CD4-positive, alpha-beta memory T cell (primary cell): ENCODE data around the gene TIGD7. TPM values are rescaled to one million over a fixed set of nuclear protein-coding genes. Genes with fewer than 3 reads are reported as not detected.
A peak's percentile ranks its signal among the peaks of the same experiment; 100 is the strongest.
"Not testable (repeated sequence)": the region's sequence is repeated elsewhere in the genome, so short reads cannot be mapped to it uniquely, and the experiment has no call there.

Experiments used
- CTCF ChIA-PET: fragments of 350-600 bp; sonication (Branson Sonifier 250); formaldehyde crosslinking; loops from one replicate; lab custom pipeline; 2021; ENCODE audit warnings: inconsistent platforms; ENCODE audit not compliant: partially characterized antibody; lab: Charles Lee
- POLR2A ChIA-PET: fragments of 350-600 bp; sonication (Branson Sonifier 250); formaldehyde crosslinking; loops from one replicate; lab custom pipeline; 2021; ENCODE audit not compliant: partially characterized antibody; lab: Charles Lee
- DNase-seq, 5 donors: peaks; one replicate each; pipeline versions ENCODE4 v3.0.0 to v3.0.0-alpha.2; 2020 to 2022; ENCODE audit warnings: mixed read lengths in 1 of 5
- H3K27ac ChIP-seq: one replicate; pipeline ENCODE4 v1.7.0; 2013; ENCODE audit warnings: low read depth, low read length
- H3K27me3 ChIP-seq: 2 replicates; pipeline ENCODE4 v1.7.0; 2013; ENCODE audit warnings: mild to moderate bottlenecking, low read length, moderate library complexity; ENCODE audit not compliant: insufficient read depth
- H3K36me3 ChIP-seq: 2 replicates; pipeline ENCODE4 v1.7.0; 2013; ENCODE audit warnings: mild to moderate bottlenecking, low read length, moderate library complexity; ENCODE audit not compliant: insufficient read depth
- H3K4me1 ChIP-seq: 2 replicates; pipeline ENCODE4 v1.7.0; 2013; ENCODE audit warnings: mild to moderate bottlenecking, low read length, moderate library complexity; ENCODE audit not compliant: insufficient read depth
- H3K4me3 ChIP-seq, 2 donors: one replicate each; pipeline ENCODE4 v1.7.0; 2013; ENCODE audit warnings: low read length in 2 of 2, mild to moderate bottlenecking in 1 of 2
- H3K9me3 ChIP-seq, 2 donors: one replicate each; pipeline ENCODE4 v1.7.0; 2013; ENCODE audit warnings: low read length in 2 of 2, control low read depth in 1 of 2; ENCODE audit not compliant: control insufficient read depth in 1 of 2
- H3K27ac Mint-ChIP-seq, 7 donors: one replicate each; pipeline ENCODE4 v1.8.0; 2020 to 2021; ENCODE audit warnings: mixed read lengths in 7 of 7, mild to moderate bottlenecking in 6 of 7, inconsistent platforms in 3 of 7, moderate library complexity in 3 of 7
- H3K27me3 Mint-ChIP-seq, 2 donors: one replicate each; pipeline ENCODE4 v1.8.0; 2020 to 2021; ENCODE audit warnings: mixed read lengths in 2 of 2
- H3K36me3 Mint-ChIP-seq, 2 donors: one replicate each; pipeline ENCODE4 v1.8.0; 2020 to 2021; ENCODE audit warnings: mixed read lengths in 2 of 2, inconsistent platforms in 1 of 2, mild to moderate bottlenecking in 1 of 2
- H3K4me1 Mint-ChIP-seq, 4 donors: one replicate each; pipeline ENCODE4 v1.8.0; 2020 to 2021; ENCODE audit warnings: mixed read lengths in 4 of 4, mild to moderate bottlenecking in 1 of 4
- H3K4me3 Mint-ChIP-seq, 8 donors: one replicate each; pipeline ENCODE4 v1.8.0; 2020 to 2021; ENCODE audit warnings: mixed read lengths in 8 of 8, mild to moderate bottlenecking in 7 of 8, moderate library complexity in 6 of 8, inconsistent platforms in 3 of 8
- H3K9me3 Mint-ChIP-seq, 8 donors: one replicate each; pipeline ENCODE4 v1.8.0; 2020 to 2021; ENCODE audit warnings: mixed read lengths in 8 of 8, mild to moderate bottlenecking in 5 of 8, inconsistent platforms in 3 of 8, moderate library complexity in 1 of 8
- intact Hi-C: fragments of 100-400 bp; cut with micrococcal nuclease; formaldehyde crosslinking; loops from one replicate; pipeline ENCODE4 v1.15.1; 2023
- polyA plus RNA-seq, 2 donors: library from polyadenylated mRNA; unstranded; fragments of 300-500 nt; fragmentation: Illumina TruSeq; gene quantifications; one replicate each; pipeline ENCODE4 v1.2.3, GENCODE V29; 2021
- total RNA-seq, 2 experiments: library from RNA; stranded (reverse); gene quantifications; one replicate each; pipeline ENCODE4 v1.2.3, GENCODE V29; 2021

TIGD7 gene
- total and polyA plus RNA-seq, 4 experiments from 2014 or later = 3.2 to 19.0 (median 8.8) TPM

DNA sequence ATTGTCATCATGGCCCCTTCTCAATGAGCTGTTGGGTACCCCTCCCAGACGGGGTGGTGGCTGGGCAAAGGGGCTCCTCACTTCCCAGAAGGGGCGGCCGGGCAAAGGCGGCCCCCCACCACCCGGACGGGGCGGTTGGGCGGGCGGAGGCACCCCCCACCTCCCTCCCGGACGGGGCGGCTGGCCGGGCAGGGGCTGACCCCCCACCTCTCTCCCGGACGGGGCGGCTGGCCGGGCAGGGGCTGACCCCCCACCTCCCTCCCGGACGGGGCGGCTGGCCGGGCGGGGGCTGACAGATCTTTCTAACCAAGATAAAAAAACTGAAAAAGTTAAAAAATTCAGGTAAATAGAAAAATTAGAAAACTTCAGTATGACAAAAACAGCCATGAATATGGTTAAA is 33.9 kb downstream of the TIGD7 start:
- H3K27me3 ChIP-seq, H3K27me3 Mint-ChIP-seq, CTCF ChIA-PET, DNase-seq, H3K27ac Mint-ChIP-seq, H3K4me1 ChIP-seq, H3K4me3 Mint-ChIP-seq, H3K36me3 ChIP-seq, H3K4me1 Mint-ChIP-seq, H3K9me3 ChIP-seq, H3K27ac ChIP-seq, POLR2A ChIA-PET, intact Hi-C loops, H3K4me3 ChIP-seq: not testable (repeated sequence)
- Mint-ChIP-seq H3K36me3 (peaks cover 16 to 28% of the 10 kb centered on the region in 2 donors), H3K9me3 (peaks cover 0 to 62% (median 10%) of the 10 kb centered on the region in 8 donors)

DNA sequence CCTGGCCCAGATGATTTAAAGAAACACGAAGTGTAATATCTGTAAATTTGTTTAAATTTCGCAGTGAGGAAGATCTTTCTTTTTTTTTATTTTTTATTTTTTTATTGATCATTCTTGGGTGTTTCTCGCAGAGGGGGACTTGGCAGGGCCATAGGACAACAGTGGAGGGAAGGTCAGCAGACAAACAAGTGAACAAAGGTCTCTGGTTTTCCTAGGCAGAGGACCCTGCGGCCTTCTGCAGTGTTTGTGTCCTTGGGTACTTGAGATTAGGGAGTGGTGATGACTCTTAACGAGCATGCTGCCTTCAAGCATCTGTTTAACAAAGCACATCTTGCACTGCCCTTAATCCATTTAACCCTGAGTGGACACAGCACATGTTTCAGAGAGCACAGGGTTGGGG is 34.5 kb downstream of the TIGD7 start:
- POLR2A ChIA-PET = interaction anchor here (1.4 kb wide), 1 partner anchor 12 kb away, joined by 10 read pairs; the partner anchor contains the start of gene ZNF263
- H3K9me3 Mint-ChIP-seq = peaks cover 0 to 61% (median 10%) of the 10 kb centered on the region in 8 donors
- intact Hi-C loops = not testable (repeated sequence)

DNA sequence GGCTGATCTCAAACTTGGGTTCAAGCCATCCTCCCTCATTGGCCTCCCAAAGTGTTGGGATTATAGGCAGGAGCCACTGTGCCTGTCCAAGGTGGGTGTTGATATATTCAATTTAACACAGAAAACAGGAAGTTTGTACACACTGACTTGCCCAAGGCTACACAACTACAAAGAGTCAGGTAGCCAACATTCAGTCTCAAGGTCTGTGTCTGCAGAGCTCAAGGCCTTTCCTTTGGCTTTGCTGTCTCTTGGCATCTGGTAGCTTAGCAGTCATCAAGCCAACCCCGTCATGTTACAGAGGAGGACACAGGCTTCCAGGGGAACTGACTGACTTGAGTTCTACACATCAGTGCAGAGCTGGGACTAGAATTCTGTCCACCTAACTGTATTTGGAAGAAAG is 36.9 kb downstream of the TIGD7 start:
- H3K27me3 ChIP-seq = no peaks in the 10 kb centered on the region
- no peak overlapping the region for H3K4me3 ChIP-seq
- H3K4me1 Mint-ChIP-seq = peaks cover 10 to 29% (median 20%) of the 10 kb centered on the region in 4 donors
- ChIA-PET CTCF (interaction anchor here (1.7 to 3.7 kb wide), 3 partner anchors 9 to 52 kb away, joined by 5 to 14 read pairs (median 9); no protein-coding TSS in a partner anchor), POLR2A (interaction anchor here (1.5 to 6.4 kb wide), 3 partner anchors 11 to 37 kb away, joined by 4 to 80 read pairs (median 20); partner anchors contain the start of genes TIGD7, ZNF263 and ZNF75A)
- peaks cover 15% of the 10 kb centered on the region for H3K4me1 ChIP-seq
- intact Hi-C loops = no loop called here
- no peaks in the 10 kb centered on the region for H3K36me3 ChIP-seq
- H3K36me3 Mint-ChIP-seq = peaks cover 24 to 38% of the 10 kb centered on the region in 2 donors
- H3K9me3 ChIP-seq = no peaks in the 10 kb centered on the region
- H3K27ac Mint-ChIP-seq = no peak overlapping the region
- no peak for DNase-seq
- H3K9me3 Mint-ChIP-seq = peaks cover 0 to 47% (median 7%) of the 10 kb centered on the region in 8 donors
- no peak overlapping the region for H3K27ac ChIP-seq
- H3K4me3 Mint-ChIP-seq = no peak overlapping the region
- no peaks in the 10 kb centered on the region for H3K27me3 Mint-ChIP-seq

More for the DNA sequence above, 34.5 kb downstream of the TIGD7 start:
- H3K4me3 Mint-ChIP-seq, CTCF ChIA-PET, H3K36me3 ChIP-seq, DNase-seq, H3K4me1 ChIP-seq, H3K4me1 Mint-ChIP-seq, H3K9me3 ChIP-seq, H3K27ac ChIP-seq, H3K27me3 Mint-ChIP-seq, H3K27ac Mint-ChIP-seq, H3K27me3 ChIP-seq, H3K4me3 ChIP-seq: not testable (repeated sequence)
- peaks cover 18 to 28% of the 10 kb centered on the region in 2 donors for H3K36me3 Mint-ChIP-seq

DNA sequence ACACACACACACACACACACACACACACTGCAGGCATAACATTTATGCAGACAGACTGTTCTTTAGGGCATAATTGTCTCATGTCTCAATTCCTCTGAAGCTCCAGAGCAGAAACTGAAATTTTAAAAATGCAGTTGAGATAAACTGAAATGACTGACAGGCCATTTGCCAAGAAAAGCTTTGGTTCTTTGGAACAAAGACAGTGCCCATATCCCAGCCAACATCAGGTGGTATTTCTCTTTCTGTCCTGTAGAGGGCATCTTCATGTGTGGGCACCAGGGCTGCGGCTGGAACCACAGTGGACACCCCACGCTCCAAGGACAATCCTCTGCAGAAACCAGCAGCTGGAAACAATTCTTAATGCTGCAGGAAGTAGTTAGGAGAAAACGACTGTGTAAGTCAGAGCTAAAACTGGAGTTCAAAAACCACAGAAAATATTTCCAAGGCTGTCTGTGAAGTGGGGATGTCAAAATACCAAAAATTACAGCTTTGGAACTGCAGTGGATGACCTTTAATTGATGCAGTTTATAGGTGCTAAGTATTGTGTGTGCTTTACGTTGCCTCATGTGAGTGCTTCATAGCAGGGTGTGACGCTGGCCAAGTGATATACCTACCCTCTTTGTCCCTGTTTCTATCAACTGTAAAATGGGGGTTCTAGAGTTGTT is 38.2 kb downstream of the TIGD7 start:
- peak overlapping the region in 1 of 8 donors; percentile 29 for H3K4me3 Mint-ChIP-seq
- CTCF ChIA-PET = interaction anchor here (0.7 to 3.7 kb wide), 15 partner anchors 9 to 397 kb away, joined by 3 to 14 read pairs (median 3); no protein-coding TSS in a partner anchor
- intact Hi-C loops = no loop called here
- Histone ChIP-seq H3K27ac (no peak overlapping the region), H3K27me3 (no peaks in the 10 kb centered on the region), H3K36me3 (no peaks in the 10 kb centered on the region), H3K4me1 (peaks cover 25% of the 10 kb centered on the region), H3K4me3 (no peak overlapping the region), H3K9me3 (no peaks in the 10 kb centered on the region)
- no peaks in the 10 kb centered on the region for H3K27me3 Mint-ChIP-seq
- peaks cover 0 to 37% (median 5%) of the 10 kb centered on the region in 8 donors for H3K9me3 Mint-ChIP-seq
- peak overlapping the region in 2 of 7 donors; percentile 41 to 66 for H3K27ac Mint-ChIP-seq
- POLR2A ChIA-PET = interaction anchor here (0.8 to 6.4 kb wide), 13 partner anchors 12 to 236 kb away, joined by 3 to 80 read pairs (median 5); partner anchors contain the start of genes IL32, TIGD7, ZNF174 and ZNF200
- peak in 3 of 5 donors; percentile 9 to 22 (median 20) for DNase-seq
- peaks cover 24 to 41% of the 10 kb centered on the region in 2 donors for H3K36me3 Mint-ChIP-seq
- peaks cover 20 to 42% (median 29%) of the 10 kb centered on the region in 4 donors for H3K4me1 Mint-ChIP-seq

DNA sequence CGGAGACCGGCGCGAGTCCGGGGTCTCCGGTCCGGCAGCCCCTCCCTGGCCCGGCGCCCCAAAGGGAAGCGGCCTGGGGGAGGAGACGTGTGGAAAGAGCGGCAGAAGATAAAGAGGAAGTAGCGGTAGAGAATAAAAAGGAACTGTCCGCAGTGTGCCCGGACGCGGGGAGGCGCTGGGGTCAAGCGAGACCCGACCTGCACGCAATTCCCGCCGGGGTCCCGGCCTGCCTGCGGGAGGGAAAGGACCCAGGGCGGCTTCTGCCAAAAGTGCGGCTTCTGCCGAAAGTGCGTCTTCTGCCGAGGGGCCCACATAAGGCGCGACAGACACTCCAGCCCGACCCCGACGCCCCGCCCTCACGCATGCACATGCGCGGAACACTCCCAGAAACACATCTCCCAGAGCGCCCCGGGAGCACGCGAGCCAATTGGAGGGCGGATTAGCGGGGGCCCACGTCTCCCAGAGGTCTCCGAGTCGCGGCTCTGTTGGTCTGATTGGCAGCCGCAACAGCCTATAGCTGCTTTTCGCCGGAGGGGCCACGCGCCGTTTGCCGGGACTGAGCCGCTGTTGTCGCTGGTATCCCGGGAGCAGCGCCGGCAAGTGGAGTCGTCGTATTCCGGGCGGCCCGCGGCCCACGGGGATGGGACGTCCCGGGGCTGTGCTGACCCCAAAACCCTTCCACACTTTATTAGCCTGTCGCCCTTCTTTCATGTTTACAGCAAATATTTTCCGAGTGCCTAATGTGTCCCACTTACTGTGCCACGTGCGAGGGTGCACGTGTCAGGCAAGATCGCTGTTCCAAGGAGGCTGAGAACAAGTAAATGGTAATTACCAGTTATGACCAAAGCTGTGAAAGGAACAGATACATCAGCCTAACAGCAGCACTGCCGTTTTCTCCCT is 40.8 kb downstream of the TIGD7 start:
- Histone ChIP-seq H3K27ac (peak overlapping the region; percentile 92), H3K4me3 (peak overlapping the region; percentile 12 to 95), H3K36me3 (no peaks in the 10 kb centered on the region), H3K27me3 (no peaks in the 10 kb centered on the region), H3K9me3 (no peaks in the 10 kb centered on the region), H3K4me1 (peaks cover 25% of the 10 kb centered on the region)
- no peaks in the 10 kb centered on the region for H3K27me3 Mint-ChIP-seq
- peaks cover 22 to 41% of the 10 kb centered on the region in 2 donors for H3K36me3 Mint-ChIP-seq
- CTCF ChIA-PET = interaction anchor here (1.7 kb wide), 1 partner anchor 92 kb away, joined by 4 read pairs; no protein-coding TSS in a partner anchor
- POLR2A ChIA-PET = interaction anchor here (0.6 to 6.4 kb wide), 28 partner anchors 8 to 310 kb away, joined by 3 to 80 read pairs (median 6); partner anchors contain the start of genes CLUAP1, NAA60, OR1F1 and TIGD7
- intact Hi-C loops = loop anchor here (1.0 to 2.0 kb wide), 9 partner anchors 18 to 236 kb away; partner anchors contain the start of genes TIGD7, ZNF174, ZNF200 and ZNF75A
- peaks cover 0 to 29% (median 5%) of the 10 kb centered on the region in 8 donors for H3K9me3 Mint-ChIP-seq
- peak overlapping the region; percentile 88 to 98 (median 90) for H3K4me3 Mint-ChIP-seq
- H3K27ac Mint-ChIP-seq = peak overlapping the region; percentile 90 to 96 (median 93)
- DNase-seq = peak; percentile 93 to 96 (median 95)
- peaks cover 23 to 46% (median 33%) of the 10 kb centered on the region in 4 donors for H3K4me1 Mint-ChIP-seq

DNA sequence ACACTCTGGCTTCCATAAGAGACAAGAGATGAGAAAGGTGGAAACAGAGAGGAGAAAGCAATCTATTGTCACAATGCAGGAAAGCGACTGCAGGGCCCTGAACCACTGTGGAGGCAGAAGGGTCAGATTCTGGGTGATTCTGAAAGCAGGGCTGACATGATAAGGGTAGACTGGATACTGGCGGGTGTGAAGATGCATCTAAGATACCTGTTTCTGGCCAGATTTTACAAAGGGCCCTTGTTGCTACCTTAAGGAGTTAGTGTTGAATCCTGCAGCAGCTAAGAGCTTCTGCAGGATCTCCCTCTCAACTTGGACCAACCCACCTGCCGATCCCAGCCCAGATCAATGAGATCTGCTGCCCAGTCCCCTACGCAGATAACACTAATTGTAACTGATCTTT is 42.7 kb downstream of the TIGD7 start:
- ChIA-PET CTCF (interaction anchor here (0.6 to 1.4 kb wide), 4 partner anchors 131 to 204 kb away, joined by 3 read pairs; no protein-coding TSS in a partner anchor), POLR2A (interaction anchor here (0.9 to 6.4 kb wide), 15 partner anchors 8 to 238 kb away, joined by 3 to 80 read pairs (median 12); partner anchors contain the start of genes CLUAP1, TIGD7, ZNF174 and ZNF200)
- peaks cover 11 to 34% of the 10 kb centered on the region in 2 donors for H3K36me3 Mint-ChIP-seq
- H3K27ac Mint-ChIP-seq = peak overlapping the region; percentile 81 to 96 (median 92)
- no peaks in the 10 kb centered on the region for H3K27me3 Mint-ChIP-seq
- Histone ChIP-seq H3K4me1 (peaks cover 25% of the 10 kb centered on the region), H3K27ac (peak overlapping the region; percentile 92), H3K9me3 (no peaks in the 10 kb centered on the region), H3K4me3 (no peak overlapping the region), H3K36me3 (no peaks in the 10 kb centered on the region), H3K27me3 (no peaks in the 10 kb centered on the region)
- no peak for DNase-seq
- intact Hi-C loops = no loop called here
- H3K4me1 Mint-ChIP-seq = peaks cover 22 to 46% (median 33%) of the 10 kb centered on the region in 4 donors
- H3K9me3 Mint-ChIP-seq = peaks cover 0 to 16% (median 1%) of the 10 kb centered on the region in 8 donors
- peak overlapping the region in 7 of 8 donors; percentile 54 to 98 (median 75) for H3K4me3 Mint-ChIP-seq
